HEK293T (cell line): ENCODE measurements around the gene IL1RAPL1.

Experiments
- BHLHE40 ChIP-seq: fragments of 450-650 bp; IDR thresholded peaks from 2 replicates; pipeline ENCODE4 v1.6.1; 2016; ENCODE audit warnings: mild to moderate bottlenecking, moderate library complexity, borderline replicate concordance
- ELF4 ChIP-seq: fragments of 450-650 bp; IDR thresholded peaks from 2 replicates; pipeline ENCODE4 v1.6.1; 2017; ENCODE audit warnings: antibody characterized with exemption
- FOXA1 ChIP-seq: fragments of 450-650 bp; IDR thresholded peaks from 2 replicates; pipeline ENCODE4 v1.6.1; 2016; ENCODE audit warnings: mild to moderate bottlenecking
- FOXM1 ChIP-seq: fragments of 450-650 bp; IDR thresholded peaks from 2 replicates; pipeline ENCODE4 v1.6.1; 2017; ENCODE audit warnings: mild to moderate bottlenecking, borderline replicate concordance
- HDGF ChIP-seq: fragments of 450-650 bp; IDR thresholded peaks from 2 replicates; pipeline ENCODE4 v1.6.1; 2017; ENCODE audit warnings: antibody characterized with exemption, borderline replicate concordance
- LEF1 ChIP-seq: fragments of 450-650 bp; IDR thresholded peaks from 2 replicates; pipeline ENCODE4 v1.6.1; 2017; ENCODE audit warnings: mild to moderate bottlenecking, borderline replicate concordance
- SP1 ChIP-seq: fragments of 450-650 bp; IDR thresholded peaks from 2 replicates; pipeline ENCODE4 v1.6.1; 2017
- TARDBP ChIP-seq: fragments of 450-650 bp; IDR thresholded peaks from 2 replicates; pipeline ENCODE4 v1.6.1; 2016
- ZNF384 ChIP-seq: fragments of 450-650 bp; IDR thresholded peaks from 2 replicates; pipeline ENCODE4 v1.6.1; 2016
- TF ChIP-seq, protein P1 (sequence below): fragments of 450-650 bp; IDR thresholded peaks from 2 replicates; pipeline ENCODE4 v1.6.1; 2016

DNA sequence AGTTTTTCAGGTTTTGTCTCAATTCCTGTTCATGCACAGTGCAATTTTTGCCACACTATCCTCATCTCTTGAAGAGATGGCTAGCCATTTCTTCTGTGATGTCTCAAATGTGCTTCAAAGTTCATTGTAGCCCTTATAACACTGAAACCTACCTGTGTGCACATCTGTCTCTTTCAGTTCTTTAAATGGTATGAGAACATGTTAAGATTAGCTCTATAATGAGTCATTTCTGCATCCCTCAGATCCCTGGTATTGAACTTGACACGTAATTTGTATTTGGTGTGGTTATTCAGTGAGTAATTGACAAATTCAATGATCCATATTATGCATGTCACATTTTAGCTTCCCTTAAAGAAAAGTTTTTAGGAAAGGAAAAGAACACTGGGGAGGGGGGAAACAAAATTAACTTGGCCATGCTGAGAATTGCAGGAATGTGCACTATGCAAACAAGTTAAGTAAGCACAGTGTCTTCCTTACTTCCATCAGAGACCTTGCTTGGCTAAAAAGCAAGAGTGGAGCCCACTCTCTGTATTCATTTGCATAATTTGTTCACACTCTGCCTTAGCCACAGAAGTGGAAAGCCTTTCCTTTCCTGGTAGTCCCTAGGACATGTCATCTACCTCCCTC lies 968.3 kb downstream of the IL1RAPL1 start:
- TF ChIP-seq FOXA1 (no peak), BHLHE40 (no peak), HDGF (no peak), TARDBP (no peak), ZNF384 (no peak), LEF1 (no peak), FOXM1 (no peak), SP1 (no peak), ELF4 (no peak)
- TF ChIP-seq, protein P1, sequence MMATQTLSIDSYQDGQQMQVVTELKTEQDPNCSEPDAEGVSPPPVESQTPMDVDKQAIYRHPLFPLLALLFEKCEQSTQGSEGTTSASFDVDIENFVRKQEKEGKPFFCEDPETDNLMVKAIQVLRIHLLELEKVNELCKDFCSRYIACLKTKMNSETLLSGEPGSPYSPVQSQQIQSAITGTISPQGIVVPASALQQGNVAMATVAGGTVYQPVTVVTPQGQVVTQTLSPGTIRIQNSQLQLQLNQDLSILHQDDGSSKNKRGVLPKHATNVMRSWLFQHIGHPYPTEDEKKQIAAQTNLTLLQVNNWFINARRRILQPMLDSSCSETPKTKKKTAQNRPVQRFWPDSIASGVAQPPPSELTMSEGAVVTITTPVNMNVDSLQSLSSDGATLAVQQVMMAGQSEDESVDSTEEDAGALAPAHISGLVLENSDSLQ = no peak
